Tongue (tissue), 2 donors: ENCODE results near the gene OXLD1. TPM values are rescaled to one million over a fixed set of nuclear protein-coding genes. Genes with fewer than 3 reads are reported as not detected.

Experiments
- DNase-seq: peaks from one replicate; pipeline ENCODE4 v3.0.0-alpha.2; 2015
- total RNA-seq: library from RNA; depleted of rRNA; stranded (reverse); fragments of >200 nt; gene quantifications from one replicate; pipeline ENCODE4 v1.2.3, GENCODE V29; 2014

The OXLD1 gene
- total RNA-seq, 1 donor from 2014 or later: 6.3 TPM

DNA sequence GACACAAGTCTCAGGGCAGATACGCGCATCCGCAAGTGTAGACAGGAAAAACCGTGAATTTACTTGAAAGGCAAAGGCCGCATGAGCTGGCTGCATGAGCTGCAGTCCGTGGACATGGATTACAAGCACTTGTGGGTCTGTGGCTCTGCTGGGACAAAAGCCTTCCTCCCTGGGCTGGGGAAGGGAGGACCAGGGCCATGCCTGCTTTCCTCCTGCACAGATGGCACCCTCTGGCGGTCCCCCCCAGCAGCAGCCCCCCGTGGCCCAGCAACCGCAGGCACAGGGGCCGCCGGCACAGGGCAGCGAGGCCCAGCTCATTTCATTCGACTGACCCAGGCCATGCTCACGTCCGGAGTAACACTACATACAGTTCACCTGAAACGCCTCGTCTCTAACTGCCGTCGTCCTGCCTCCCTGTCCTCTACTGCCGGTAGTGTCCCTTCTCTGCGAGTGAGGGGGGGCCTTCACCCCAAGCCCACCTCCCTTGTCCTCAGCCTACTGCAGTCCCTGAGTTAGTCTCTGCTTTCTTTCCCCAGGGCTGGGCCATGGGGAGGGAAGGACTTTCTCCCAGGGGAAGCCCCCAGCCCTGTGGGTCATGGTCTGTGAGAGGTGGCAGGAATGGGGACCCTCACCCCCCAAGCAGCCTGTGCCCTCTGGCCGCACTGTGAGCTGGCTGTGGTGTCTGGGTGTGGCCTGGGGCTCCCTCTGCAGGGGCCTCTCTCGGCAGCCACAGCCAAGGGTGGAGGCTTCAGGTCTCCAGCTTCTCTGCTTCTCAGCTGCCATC, 35.1 kb upstream of the OXLD1 start:
- DNase-seq: no peak

GRCh38 chr17:81700353-81701287, 34.2 kb upstream of the OXLD1 start:
- DNase-seq: no peak

GRCh38 chr17:81697261-81698044, 31.0 kb upstream of the OXLD1 start:
- no peak for DNase-seq

- no peak for DNase-seq
Observed at GRCh38 chr17:81696218-81696941, 30.0 kb upstream of the OXLD1 start.

DNA sequence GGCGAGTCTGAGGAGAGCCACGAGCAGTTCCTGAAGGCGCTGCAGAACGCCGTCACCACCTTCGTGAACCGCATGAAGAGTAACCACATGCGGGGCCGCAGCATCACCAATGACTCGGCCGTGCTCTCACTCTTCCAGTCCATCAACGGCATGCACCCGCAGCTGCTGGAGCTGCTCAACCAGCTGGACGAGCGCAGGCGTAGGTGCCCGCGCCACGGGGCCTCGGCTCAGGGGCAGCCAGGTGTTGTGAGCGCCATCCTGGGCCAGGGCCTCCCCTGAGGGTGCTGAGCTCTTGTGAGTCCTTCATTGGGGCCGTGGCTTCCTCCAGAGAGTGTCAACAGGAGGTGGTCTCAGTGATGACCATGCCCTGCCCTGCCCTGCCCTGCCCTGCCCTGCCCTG, 29.4 kb upstream of the OXLD1 start:
- DNase-seq: no peak

GRCh38 chr17:81695211-81695610, 28.8 kb upstream of the OXLD1 start:
- DNase-seq: no peak

DNA sequence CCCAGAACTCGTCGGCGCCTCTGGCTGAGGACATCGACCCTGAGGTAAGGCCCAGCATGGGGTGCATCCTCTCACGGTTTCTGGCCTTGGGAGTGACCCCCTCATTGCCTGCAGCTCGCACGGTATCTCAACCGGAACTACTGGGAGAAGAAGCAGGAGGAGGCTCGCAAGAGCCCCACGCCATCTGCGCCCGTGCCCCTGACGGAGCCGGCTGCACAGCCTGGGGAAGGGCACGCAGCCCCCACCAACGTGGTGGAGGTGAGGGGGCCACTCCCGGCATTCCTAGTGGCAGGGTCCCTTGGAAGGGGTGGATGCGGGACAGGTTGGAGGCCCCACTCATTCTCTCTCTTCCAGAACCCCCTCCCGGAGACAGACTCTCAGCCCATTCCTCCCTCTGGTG, 28.4 kb upstream of the OXLD1 start:
- DNase-seq: no peak

DNA sequence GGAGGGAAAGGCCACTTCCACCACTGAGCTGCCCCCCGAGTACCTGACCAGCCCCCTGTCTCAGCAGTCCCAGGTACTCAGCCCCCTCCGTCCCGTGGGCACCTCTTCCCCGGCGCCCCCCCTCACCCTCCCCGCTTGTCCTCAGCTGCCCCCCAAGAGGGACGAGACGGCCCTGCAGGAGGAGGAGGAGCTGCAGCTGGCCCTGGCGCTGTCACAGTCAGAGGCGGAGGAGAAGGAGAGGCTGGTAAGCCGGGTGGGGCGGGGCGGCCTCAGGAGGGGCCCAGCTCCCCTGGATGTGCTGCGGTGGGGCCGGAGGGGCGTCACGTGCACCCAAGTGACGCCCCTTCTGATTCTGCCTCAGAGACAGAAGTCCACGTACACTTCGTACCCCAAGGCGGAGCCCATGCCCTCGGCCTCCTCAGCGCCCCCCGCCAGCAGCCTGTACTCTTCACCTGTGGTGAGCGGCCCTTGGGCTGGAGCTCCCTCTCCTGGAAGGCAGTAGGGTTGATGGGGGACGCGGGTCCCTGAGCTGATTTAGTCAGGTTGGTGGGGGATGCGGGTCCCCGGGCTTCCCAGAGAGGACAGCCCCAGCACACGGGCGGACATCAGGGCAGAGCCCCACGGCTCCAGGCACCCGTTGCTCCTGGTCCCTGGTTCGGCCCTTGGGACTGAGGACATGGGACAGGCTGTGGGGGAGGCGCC, 27.3 kb upstream of the OXLD1 start:
- DNase-seq: no peak

DNA sequence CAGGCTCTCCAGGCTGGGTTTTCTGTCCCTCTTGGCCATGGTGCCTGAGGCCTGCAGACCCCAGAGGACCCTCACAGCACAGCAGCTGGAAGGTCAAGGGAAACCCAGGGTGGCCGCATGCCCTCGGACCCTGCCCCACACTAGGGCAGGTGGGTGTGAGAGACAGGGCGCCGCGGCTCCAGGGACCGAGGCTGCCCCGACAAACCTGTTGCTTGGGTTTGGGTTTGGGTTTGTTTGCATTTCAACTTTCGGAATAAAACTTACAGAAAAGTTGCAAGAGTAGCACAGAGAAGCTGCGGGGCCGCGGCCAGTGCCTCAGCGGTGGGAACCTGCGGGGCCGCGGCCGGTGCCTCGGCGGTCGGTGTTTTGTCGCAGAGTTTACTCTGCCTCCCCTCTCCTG, 25.2 kb upstream of the OXLD1 start:
- DNase-seq: no peak

GRCh38 chr17:81691196-81691595, 24.8 kb upstream of the OXLD1 start:
- DNase-seq: no peak

GRCh38 chr17:81690549-81690948, 24.1 kb upstream of the OXLD1 start:
- no peak for DNase-seq

GRCh38 chr17:81690066-81690465, 23.7 kb upstream of the OXLD1 start:
- DNase-seq: no peak

DNA sequence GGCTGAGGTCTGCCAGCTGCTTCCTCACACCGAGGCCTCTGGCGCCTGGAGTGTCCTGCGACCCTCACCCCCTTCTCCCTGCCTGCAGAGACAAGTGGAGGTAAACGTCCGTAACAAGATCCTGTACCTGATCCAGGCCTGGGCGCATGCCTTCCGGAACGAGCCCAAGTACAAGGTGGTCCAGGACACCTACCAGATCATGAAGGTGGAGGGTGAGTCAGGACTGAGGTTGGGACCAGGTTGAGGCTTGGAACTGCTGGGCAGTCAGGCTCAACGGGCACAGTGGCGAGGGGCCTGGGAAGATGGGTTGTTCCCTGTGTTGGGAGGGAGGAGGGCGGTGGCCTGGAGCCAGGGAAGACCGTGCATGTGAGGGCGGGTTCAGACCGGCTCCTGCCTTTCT, 22.2 kb upstream of the OXLD1 start:
- no peak for DNase-seq

DNA sequence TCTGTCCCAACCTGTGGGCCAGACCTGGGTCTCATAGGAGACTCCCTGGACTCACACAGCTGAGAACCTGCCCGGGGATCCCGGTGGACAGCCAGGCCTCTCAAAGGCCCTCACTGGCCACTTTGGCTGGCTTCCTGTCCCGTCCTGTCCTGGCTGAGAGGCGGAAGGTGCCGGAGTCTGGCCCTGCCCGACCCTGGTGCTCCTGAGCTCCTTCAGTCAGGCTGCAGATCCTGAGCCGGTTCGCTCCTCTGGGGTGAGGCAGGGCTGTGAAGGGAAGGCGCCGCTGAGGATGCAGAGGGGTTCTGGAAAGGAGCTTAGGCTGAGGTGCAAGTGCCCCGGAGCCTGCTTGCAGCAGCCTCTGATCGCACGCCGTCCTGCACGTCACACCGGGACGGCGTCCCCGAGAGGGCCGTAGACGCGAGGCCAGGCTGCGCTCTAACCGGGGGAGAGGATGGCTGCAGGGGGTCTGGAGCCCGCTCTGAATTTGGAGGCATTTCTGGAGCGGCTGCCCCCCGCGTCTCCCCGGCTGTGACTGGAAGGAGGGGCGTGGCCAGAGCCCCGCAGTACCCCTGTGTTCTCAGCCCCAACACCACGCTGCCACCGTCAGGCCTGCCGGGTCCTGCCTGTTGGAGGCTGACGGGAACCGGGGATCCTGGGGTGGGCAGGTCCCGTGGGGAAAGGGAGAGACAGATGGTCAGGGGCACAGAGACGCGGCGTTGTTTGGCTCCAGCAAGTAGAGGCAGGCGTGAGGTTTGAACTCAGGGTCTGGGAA, 21.6 kb upstream of the OXLD1 start:
- DNase-seq: no peak

- no peak for DNase-seq
Observed at GRCh38 chr17:81686614-81687013, 20.2 kb upstream of the OXLD1 start.

- DNase-seq: no peak
Observed at GRCh38 chr17:81685108-81685507, 18.7 kb upstream of the OXLD1 start.

DNA sequence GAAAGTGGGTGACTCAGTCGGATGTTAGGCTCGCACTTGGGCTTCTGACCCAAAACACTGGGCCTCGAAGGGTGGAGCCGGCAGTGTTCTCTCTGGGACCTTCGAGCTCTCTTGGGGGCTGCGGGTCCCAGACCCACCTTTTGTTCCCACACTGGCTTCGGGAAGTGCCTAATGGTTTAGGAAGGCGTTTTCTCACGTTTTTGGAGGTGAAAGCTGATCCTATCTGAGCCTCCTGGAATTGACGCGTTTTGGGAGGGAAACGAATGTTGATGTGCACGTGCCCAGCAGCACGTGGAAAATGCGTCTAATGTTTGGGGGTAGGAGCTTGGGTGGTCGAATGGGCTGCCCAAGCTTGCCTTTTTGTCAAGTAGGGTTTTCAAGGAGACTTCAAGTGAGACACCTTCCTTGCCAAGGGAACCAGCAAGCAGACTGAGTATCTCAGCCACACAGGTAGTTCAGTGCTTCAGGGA, 18.1 kb upstream of the OXLD1 start:
- no peak for DNase-seq

DNA sequence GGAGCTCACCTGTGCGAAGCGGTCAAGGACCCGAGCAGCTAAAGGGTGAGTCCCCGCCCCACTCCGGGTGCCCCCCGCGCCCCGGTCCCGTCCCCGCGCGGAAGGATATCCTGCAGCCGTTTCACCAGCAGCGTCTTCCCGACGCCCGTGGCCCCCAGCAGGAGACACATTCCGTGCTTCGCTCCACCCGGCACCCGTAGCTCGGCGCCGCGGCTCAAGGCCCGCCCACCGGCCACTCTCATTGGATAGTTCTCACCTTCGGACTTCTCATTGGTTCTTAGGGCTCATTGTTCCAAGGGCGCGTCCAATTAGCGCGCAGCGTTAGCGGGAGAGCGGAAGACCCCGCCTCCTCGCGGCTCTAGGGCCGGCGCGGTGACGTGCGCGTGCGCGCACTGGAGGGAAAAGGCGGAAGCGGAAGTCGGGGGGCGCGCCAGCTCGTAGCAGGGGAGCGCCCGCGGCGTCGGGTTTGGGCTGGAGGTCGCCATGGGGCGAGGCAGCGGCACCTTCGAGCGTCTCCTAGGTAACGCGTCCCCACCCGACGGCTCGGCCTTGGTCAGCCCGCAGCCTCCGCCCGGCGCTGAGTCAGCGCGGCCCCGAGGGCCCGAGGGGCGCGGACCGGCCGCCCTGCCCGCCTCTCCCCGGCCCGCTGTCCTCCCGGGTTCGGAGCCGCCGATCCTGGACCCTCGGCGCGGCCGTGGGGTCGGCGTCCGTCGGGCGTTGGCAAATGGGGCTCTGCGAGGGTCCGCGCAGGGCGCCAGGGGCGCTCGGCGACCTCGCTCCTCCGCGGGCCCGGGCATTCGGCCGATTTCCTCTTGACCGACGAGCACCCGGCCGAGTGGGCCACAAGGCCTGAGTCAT, 17.4 kb upstream of the OXLD1 start, which contains the start of the genes ARL16 and HGS:
Gene ARL16 (minus strand): TSS at position 214 of the 858 bp plus-strand sequence. CDS start 44 bp downstream, at position 170.
Gene HGS (plus strand): TSS at position 428 of the 858 bp plus-strand sequence. CDS start 56 bp downstream, at position 484.
- peak; percentile 99 for DNase-seq

GRCh38 chr17:81683208-81683583, 16.8 kb upstream of the OXLD1 start:
- peak; percentile 28 for DNase-seq
